ENCODE measurements around the gene RBMS3. TPM values are rescaled to one million over a fixed set of nuclear protein-coding genes. Genes with fewer than 3 reads are reported as not detected.

The RBMS3 gene
- total and polyA plus RNA-seq, 2 experiments from 2014 or later: 3.2 to 7.4 TPM

GRCh38 chr3:29313981-29314726, 33.3 kb downstream of the RBMS3 start:
- DNase-seq (ENCODE audit: low spot score) (no peak), ATAC-seq (no peak)
- Histone ChIP-seq H3K9me2 (ENCODE audit: insufficient read depth) (no peaks in the 10 kb centered on the region), H3F3A (replicated peaks; ENCODE audit: low read depth) (no peaks in the 10 kb centered on the region), H3K27ac (ENCODE audit: low read depth) (no peak overlapping the region), H3K36me3 (ENCODE audit: insufficient read depth) (no peaks in the 10 kb centered on the region), H3K4me1 (ENCODE audit: insufficient read depth) (peaks cover 4% of the 10 kb centered on the region), H3K79me2 (replicated peaks; ENCODE audit: insufficient read depth) (no peaks in the 10 kb centered on the region), H4K20me1 (replicated peaks; ENCODE audit: insufficient read depth) (no peaks in the 10 kb centered on the region), H3K4me3 (no peak overlapping the region), H3K27me3 (ENCODE audit: insufficient read depth) (no peaks in the 10 kb centered on the region), H3K4me2 (no peak overlapping the region), H2AFZ (no peak overlapping the region)
- Mint-ChIP-seq H3K27ac (no peak overlapping the region), H3K27me3 (ENCODE audit: insufficient read depth, low read depth, poor library complexity) (no peaks in the 10 kb centered on the region), H3K36me3 (ENCODE audit: low read depth) (no peaks in the 10 kb centered on the region), H3K4me3 (no peak overlapping the region), H3K9me3 (no peaks in the 10 kb centered on the region), H3K4me1 (peaks cover 4% of the 10 kb centered on the region)
- TF ChIP-seq ZNF331 (CRISPR knock-in tag; IDR thresholded peaks at IDR 0.05; ENCODE audit: low read depth): no peak

GRCh38 chr3:29314727-29315088, 33.8 kb downstream of the RBMS3 start:
- Histone ChIP-seq H3K4me2 (no peak overlapping the region), H3K27me3 (ENCODE audit: insufficient read depth) (no peaks in the 10 kb centered on the region), H4K20me1 (replicated peaks; ENCODE audit: insufficient read depth) (no peaks in the 10 kb centered on the region), H2AFZ (no peak overlapping the region), H3K4me3 (no peak overlapping the region), H3K9me2 (ENCODE audit: insufficient read depth) (no peaks in the 10 kb centered on the region), H3F3A (replicated peaks; ENCODE audit: low read depth) (no peaks in the 10 kb centered on the region), H3K36me3 (ENCODE audit: insufficient read depth) (no peaks in the 10 kb centered on the region), H3K4me1 (ENCODE audit: insufficient read depth) (peaks cover 4% of the 10 kb centered on the region), H3K27ac (ENCODE audit: low read depth) (no peak overlapping the region), H3K79me2 (replicated peaks; ENCODE audit: insufficient read depth) (no peaks in the 10 kb centered on the region)
- no peaks in the 10 kb centered on the region for H3K36me3 Mint-ChIP-seq (ENCODE audit: low read depth)
- ATAC-seq: no peak
- no peak overlapping the region for H3K27ac Mint-ChIP-seq
- H3K9me3 Mint-ChIP-seq: no peaks in the 10 kb centered on the region
- H3K4me3 Mint-ChIP-seq: no peak overlapping the region
- DNase-seq (ENCODE audit: low spot score): no peak
- no peak for TF ChIP-seq NANOG (IDR thresholded peaks at IDR 0.05; ENCODE audit: borderline replicate concordance)
- no peak for TF ChIP-seq STAT1 (IDR thresholded peaks at IDR 0.05; ENCODE audit: unreplicated experiment)
- TF ChIP-seq CTCF (conservative IDR thresholded peaks at IDR 0.05; ENCODE audit: low read depth in 2 of 2): no peak
- no peak for TF ChIP-seq CREB1 (CRISPR knock-in tag; IDR thresholded peaks at IDR 0.05; ENCODE audit: low read depth)
- no peaks in the 10 kb centered on the region for H3K27me3 Mint-ChIP-seq (ENCODE audit: insufficient read depth, low read depth, poor library complexity)
- peaks cover 4% of the 10 kb centered on the region for H3K4me1 Mint-ChIP-seq

- H3K27ac Mint-ChIP-seq: peak overlapping the region; percentile 39; the same call in 1 of the 2 replicates
- TF ChIP-seq CREB1 (CRISPR knock-in tag; IDR thresholded peaks at IDR 0.05; ENCODE audit: low read depth): no peak
- no peak for TF ChIP-seq ZNF114 (CRISPR knock-in tag; IDR thresholded peaks at IDR 0.05)
- no peak for TF ChIP-seq ZNF331 (CRISPR knock-in tag; IDR thresholded peaks at IDR 0.05; ENCODE audit: low read depth)
- TF ChIP-seq STAT1 (IDR thresholded peaks at IDR 0.05; ENCODE audit: unreplicated experiment): no peak
- TF ChIP-seq ETS1 (IDR thresholded peaks at IDR 0.05): no peak
- no peak for TF ChIP-seq JUNB (IDR thresholded peaks at IDR 0.05; ENCODE audit: unreplicated experiment)
- no peak for TF ChIP-seq NANOG (IDR thresholded peaks at IDR 0.05; ENCODE audit: borderline replicate concordance)
- TF ChIP-seq REST (IDR thresholded peaks at IDR 0.05; ENCODE audit: unreplicated experiment): no peak
- TF ChIP-seq EZH2 (IDR thresholded peaks at IDR 0.05; ENCODE audit: low read depth, unreplicated experiment): no peak
Observed at GRCh38 chr3:29317659-29318173, 36.8 kb downstream of the RBMS3 start.

More at GRCh38 chr3:29317659-29318173, 36.8 kb downstream of the RBMS3 start:
- H3K4me3 ChIP-seq: no peak overlapping the region
- H3K27me3 ChIP-seq (ENCODE audit: insufficient read depth): no peaks in the 10 kb centered on the region
- ATAC-seq: no peak
- H3K27ac ChIP-seq (ENCODE audit: low read depth): no peak overlapping the region
- no peaks in the 10 kb centered on the region for H3K9me2 ChIP-seq (ENCODE audit: insufficient read depth)
- H3K36me3 ChIP-seq (ENCODE audit: insufficient read depth): no peaks in the 10 kb centered on the region
- Mint-ChIP-seq H3K4me3 (no peak overlapping the region), H3K9me3 (no peaks in the 10 kb centered on the region), H3K4me1 (peaks cover 1% of the 10 kb centered on the region; the same call in 2 of the 3 replicates), H3K36me3 (ENCODE audit: low read depth) (no peaks in the 10 kb centered on the region), H3K27me3 (ENCODE audit: insufficient read depth, low read depth, poor library complexity) (no peaks in the 10 kb centered on the region)
- no peak for DNase-seq (ENCODE audit: low spot score)
- H3K4me1 ChIP-seq (ENCODE audit: insufficient read depth): peaks cover 4% of the 10 kb centered on the region
- H3K79me2 ChIP-seq (replicated peaks; ENCODE audit: insufficient read depth): no peaks in the 10 kb centered on the region
- no peaks in the 10 kb centered on the region for H3F3A ChIP-seq (replicated peaks; ENCODE audit: low read depth)
- H3K4me2 ChIP-seq: no peak overlapping the region
- no peak overlapping the region for H2AFZ ChIP-seq
- H4K20me1 ChIP-seq (replicated peaks; ENCODE audit: insufficient read depth): no peaks in the 10 kb centered on the region
